ENCODE data around the gene MAP2.
"Not testable (repeated sequence)": the region's sequence is repeated elsewhere in the genome, so short reads cannot be mapped to it uniquely, and the experiment has no call there.

MAP2 gene

GRCh38 chr2:209476367-209477208 lies 52.7 kb downstream of the MAP2 start:
- peak; percentile 34 for DNase-seq

GRCh38 chr2:209492296-209492695 lies 68.4 kb downstream of the MAP2 start:
- not testable (repeated sequence) for DNase-seq

GRCh38 chr2:209495068-209495620 lies 71.3 kb downstream of the MAP2 start:
- DNase-seq: not testable (repeated sequence)

GRCh38 chr2:209495855-209496585 lies 72.2 kb downstream of the MAP2 start:
- DNase-seq: peak; percentile 37

- no peak for DNase-seq
These were observed 72.7 kb downstream of the MAP2 start for GRCh38 chr2:209496586-209496982.

GRCh38 chr2:209498614-209499013 lies 74.8 kb downstream of the MAP2 start:
- DNase-seq: no peak

GRCh38 chr2:209499069-209499468 lies 75.2 kb downstream of the MAP2 start:
- no peak for DNase-seq

- no peak for DNase-seq
These were observed 77.7 kb downstream of the MAP2 start for GRCh38 chr2:209501579-209501978.

- no peak for DNase-seq
These were observed 81.6 kb downstream of the MAP2 start for GRCh38 chr2:209505410-209505809.

GRCh38 chr2:209508255-209508654 lies 84.4 kb downstream of the MAP2 start:
- no peak for DNase-seq

- no peak for DNase-seq
These were observed 87.8 kb downstream of the MAP2 start for GRCh38 chr2:209511637-209512036.

GRCh38 chr2:209512971-209513370 lies 89.1 kb downstream of the MAP2 start:
- no peak for DNase-seq

GRCh38 chr2:209517436-209517835 lies 93.6 kb downstream of the MAP2 start:
- DNase-seq: no peak

- no peak for DNase-seq
These were observed 95.4 kb downstream of the MAP2 start for GRCh38 chr2:209519271-209519670.

- no peak for DNase-seq
These were observed 96.1 kb downstream of the MAP2 start for GRCh38 chr2:209519906-209520305.

GRCh38 chr2:209523041-209523740 lies 99.3 kb downstream of the MAP2 start:
- no peak for DNase-seq

GRCh38 chr2:209523867-209524266 lies 100.0 kb downstream of the MAP2 start:
- DNase-seq: no peak

GRCh38 chr2:209525331-209525730 lies 101.5 kb downstream of the MAP2 start:
- DNase-seq: no peak

GRCh38 chr2:209525834-209526281 lies 102.0 kb downstream of the MAP2 start:
- no peak for DNase-seq

GRCh38 chr2:209526561-209526960 lies 102.7 kb downstream of the MAP2 start:
- no peak for DNase-seq

- DNase-seq: no peak
These were observed 105.7 kb downstream of the MAP2 start for GRCh38 chr2:209529579-209529978.

- DNase-seq: no peak
These were observed 108.5 kb downstream of the MAP2 start for GRCh38 chr2:209532321-209532720.

- no peak for DNase-seq
These were observed 109.5 kb downstream of the MAP2 start for GRCh38 chr2:209533391-209533790.

Data from NCI-H187 treated with DMSO at 0.1 percent for 48 hours (cell line).